Keratinocyte (primary cell): Measurements from ENCODE around the gene GALNT6.

Source experiments
- EZH2 ChIP-seq: IDR thresholded peaks from one replicate; pipeline ENCODE4 v1.6.1; 2012; ENCODE audit warnings: inconsistent platforms, mild to moderate bottlenecking, low read length, moderate library complexity
- TF ChIP-seq, protein P1 (sequence below), 3 experiments: IDR thresholded peaks in 1 of 3; conservative IDR thresholded peaks in 1 of 3; optimal IDR thresholded peaks in 1 of 3; 2 replicates in 2 of 3; 3 replicates in 1 of 3; pipeline versions ENCODE3 to v1.5.1; 2011; ENCODE audit warnings: low read length in 3 of 3, mild to moderate bottlenecking in 3 of 3, moderate library complexity in 2 of 3, control low read depth in 1 of 3, inconsistent platforms in 1 of 3; ENCODE audit not compliant: insufficient read depth in 2 of 3; ENCODE audit errors: extremely low read depth in 1 of 3

DNA sequence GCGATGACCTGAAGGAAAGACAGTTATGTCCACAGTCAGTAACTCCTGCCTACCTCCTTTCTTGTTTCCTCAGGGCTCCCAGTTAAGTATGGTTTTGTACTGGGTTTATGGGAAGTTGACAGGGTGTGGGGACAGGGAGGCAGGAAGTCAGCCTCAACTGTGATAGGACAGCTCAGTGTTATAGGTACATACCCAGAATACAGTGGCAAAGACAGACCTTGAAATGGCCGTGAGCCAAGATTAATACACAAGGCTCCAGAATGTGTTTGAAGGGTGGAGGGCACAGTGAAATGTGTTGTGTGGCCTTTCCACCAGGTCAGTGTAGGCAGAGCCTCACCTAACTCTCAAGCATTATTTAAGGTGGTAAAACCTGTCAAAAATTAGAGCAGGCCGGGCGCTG lies 62.6 kb downstream of the GALNT6 start:
- TF ChIP-seq, protein P1, sequence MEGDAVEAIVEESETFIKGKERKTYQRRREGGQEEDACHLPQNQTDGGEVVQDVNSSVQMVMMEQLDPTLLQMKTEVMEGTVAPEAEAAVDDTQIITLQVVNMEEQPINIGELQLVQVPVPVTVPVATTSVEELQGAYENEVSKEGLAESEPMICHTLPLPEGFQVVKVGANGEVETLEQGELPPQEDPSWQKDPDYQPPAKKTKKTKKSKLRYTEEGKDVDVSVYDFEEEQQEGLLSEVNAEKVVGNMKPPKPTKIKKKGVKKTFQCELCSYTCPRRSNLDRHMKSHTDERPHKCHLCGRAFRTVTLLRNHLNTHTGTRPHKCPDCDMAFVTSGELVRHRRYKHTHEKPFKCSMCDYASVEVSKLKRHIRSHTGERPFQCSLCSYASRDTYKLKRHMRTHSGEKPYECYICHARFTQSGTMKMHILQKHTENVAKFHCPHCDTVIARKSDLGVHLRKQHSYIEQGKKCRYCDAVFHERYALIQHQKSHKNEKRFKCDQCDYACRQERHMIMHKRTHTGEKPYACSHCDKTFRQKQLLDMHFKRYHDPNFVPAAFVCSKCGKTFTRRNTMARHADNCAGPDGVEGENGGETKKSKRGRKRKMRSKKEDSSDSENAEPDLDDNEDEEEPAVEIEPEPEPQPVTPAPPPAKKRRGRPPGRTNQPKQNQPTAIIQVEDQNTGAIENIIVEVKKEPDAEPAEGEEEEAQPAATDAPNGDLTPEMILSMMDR (optimal IDR thresholded peaks at IDR 0.05 in 1 of 3, IDR thresholded peaks at IDR 0.05 in 1 of 3, conservative IDR thresholded peaks at IDR 0.05 in 1 of 3; ENCODE audit: extremely low read depth in 1 of 3, insufficient read depth in 2 of 3, low read length in 3 of 3): no peak
- no peak for TF ChIP-seq EZH2
